CD4-positive, alpha-beta memory T cell (primary cell): ENCODE results near the gene VILL. TPM values are rescaled to one million over a fixed set of nuclear protein-coding genes. Genes with fewer than 3 reads are reported as not detected.

ENCODE experiments used
- CTCF ChIA-PET: fragments of 350-600 bp; sonication (Branson Sonifier 250); formaldehyde crosslinking; loops from one replicate; lab custom pipeline; 2021; ENCODE audit warnings: inconsistent platforms; ENCODE audit not compliant: partially characterized antibody; lab: Charles Lee
- POLR2A ChIA-PET: fragments of 350-600 bp; sonication (Branson Sonifier 250); formaldehyde crosslinking; loops from one replicate; lab custom pipeline; 2021; ENCODE audit not compliant: partially characterized antibody; lab: Charles Lee
- DNase-seq, 5 donors: peaks; one replicate each; pipeline versions ENCODE4 v3.0.0 to v3.0.0-alpha.2; 2020 to 2022; ENCODE audit warnings: mixed read lengths in 1 of 5
- H3K27ac ChIP-seq: one replicate; pipeline ENCODE4 v1.7.0; 2013; ENCODE audit warnings: low read depth, low read length
- H3K27me3 ChIP-seq: 2 replicates; pipeline ENCODE4 v1.7.0; 2013; ENCODE audit warnings: mild to moderate bottlenecking, low read length, moderate library complexity; ENCODE audit not compliant: insufficient read depth
- H3K36me3 ChIP-seq: 2 replicates; pipeline ENCODE4 v1.7.0; 2013; ENCODE audit warnings: mild to moderate bottlenecking, low read length, moderate library complexity; ENCODE audit not compliant: insufficient read depth
- H3K4me1 ChIP-seq: 2 replicates; pipeline ENCODE4 v1.7.0; 2013; ENCODE audit warnings: mild to moderate bottlenecking, low read length, moderate library complexity; ENCODE audit not compliant: insufficient read depth
- H3K4me3 ChIP-seq, 2 donors: one replicate each; pipeline ENCODE4 v1.7.0; 2013; ENCODE audit warnings: low read length in 2 of 2, mild to moderate bottlenecking in 1 of 2
- H3K9me3 ChIP-seq, 2 donors: one replicate each; pipeline ENCODE4 v1.7.0; 2013; ENCODE audit warnings: low read length in 2 of 2, control low read depth in 1 of 2; ENCODE audit not compliant: control insufficient read depth in 1 of 2
- H3K27ac Mint-ChIP-seq, 7 donors: one replicate each; pipeline ENCODE4 v1.8.0; 2020 to 2021; ENCODE audit warnings: mixed read lengths in 7 of 7, mild to moderate bottlenecking in 6 of 7, inconsistent platforms in 3 of 7, moderate library complexity in 3 of 7
- H3K27me3 Mint-ChIP-seq, 2 donors: one replicate each; pipeline ENCODE4 v1.8.0; 2020 to 2021; ENCODE audit warnings: mixed read lengths in 2 of 2
- H3K36me3 Mint-ChIP-seq, 2 donors: one replicate each; pipeline ENCODE4 v1.8.0; 2020 to 2021; ENCODE audit warnings: mixed read lengths in 2 of 2, inconsistent platforms in 1 of 2, mild to moderate bottlenecking in 1 of 2
- H3K4me1 Mint-ChIP-seq, 4 donors: one replicate each; pipeline ENCODE4 v1.8.0; 2020 to 2021; ENCODE audit warnings: mixed read lengths in 4 of 4, mild to moderate bottlenecking in 1 of 4
- H3K4me3 Mint-ChIP-seq, 8 donors: one replicate each; pipeline ENCODE4 v1.8.0; 2020 to 2021; ENCODE audit warnings: mixed read lengths in 8 of 8, mild to moderate bottlenecking in 7 of 8, moderate library complexity in 6 of 8, inconsistent platforms in 3 of 8
- H3K9me3 Mint-ChIP-seq, 8 donors: one replicate each; pipeline ENCODE4 v1.8.0; 2020 to 2021; ENCODE audit warnings: mixed read lengths in 8 of 8, mild to moderate bottlenecking in 5 of 8, inconsistent platforms in 3 of 8, moderate library complexity in 1 of 8
- intact Hi-C: fragments of 100-400 bp; cut with micrococcal nuclease; formaldehyde crosslinking; loops from one replicate; pipeline ENCODE4 v1.15.1; 2023
- polyA plus RNA-seq, 2 donors: library from polyadenylated mRNA; unstranded; fragments of 300-500 nt; fragmentation: Illumina TruSeq; gene quantifications; one replicate each; pipeline ENCODE4 v1.2.3, GENCODE V29; 2021
- total RNA-seq, 2 experiments: library from RNA; stranded (reverse); gene quantifications; one replicate each; pipeline ENCODE4 v1.2.3, GENCODE V29; 2021

The VILL gene
- total and polyA plus RNA-seq, 4 experiments from 2014 or later: 13.4 to 43.4 (median 29.8) TPM

DNA sequence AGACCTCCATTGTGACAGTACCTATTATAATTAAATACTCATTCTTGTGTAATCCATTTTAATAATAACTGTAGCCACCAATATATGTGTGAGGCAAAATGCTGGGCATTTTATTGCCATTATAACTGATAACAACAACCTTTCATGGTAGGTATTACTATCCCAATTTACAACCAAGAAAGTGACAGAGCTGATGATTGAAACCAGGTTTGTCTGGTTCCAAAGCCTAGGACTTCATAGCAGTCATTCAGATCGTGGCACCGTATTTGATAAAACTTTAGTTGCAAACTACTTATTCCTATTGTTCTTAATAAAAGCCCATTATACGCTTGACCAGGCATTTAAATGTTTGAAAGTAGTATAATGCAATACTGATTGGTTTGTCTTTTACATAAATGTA is 26.4 kb upstream of the VILL start:
- Mint-ChIP-seq H3K4me3 (no peak overlapping the region), H3K27me3 (no peaks in the 10 kb centered on the region), H3K36me3 (no peaks in the 10 kb centered on the region), H3K9me3 (no peaks in the 10 kb centered on the region), H3K4me1 (no peaks in the 10 kb centered on the region), H3K27ac (no peak overlapping the region)
- DNase-seq: no peak
- Histone ChIP-seq H3K27ac (no peak overlapping the region), H3K27me3 (no peaks in the 10 kb centered on the region), H3K4me3 (no peak overlapping the region), H3K4me1 (no peaks in the 10 kb centered on the region), H3K36me3 (no peaks in the 10 kb centered on the region), H3K9me3 (no peaks in the 10 kb centered on the region)
- CTCF ChIA-PET: interaction anchor here (0.6 to 7.9 kb wide), 4 partner anchors 9 to 96 kb away, joined by 3 to 59 read pairs (median 5); no protein-coding TSS in a partner anchor
- POLR2A ChIA-PET: no interaction called here
- intact Hi-C loops: no loop called here

- H3K27me3 Mint-ChIP-seq: no peaks in the 10 kb centered on the region
- DNase-seq: no peak
- no peaks in the 10 kb centered on the region for H3K36me3 Mint-ChIP-seq
- H3K4me3 Mint-ChIP-seq: no peak overlapping the region
- ChIA-PET CTCF (interaction anchor here (1.2 to 7.9 kb wide), 3 partner anchors 10 to 97 kb away, joined by 3 to 59 read pairs (median 5); no protein-coding TSS in a partner anchor), POLR2A (no interaction called here)
- no peaks in the 10 kb centered on the region for H3K4me1 Mint-ChIP-seq
- intact Hi-C loops: no loop called here
- Histone ChIP-seq H3K4me3 (no peak overlapping the region), H3K27ac (no peak overlapping the region), H3K27me3 (no peaks in the 10 kb centered on the region), H3K4me1 (no peaks in the 10 kb centered on the region), H3K9me3 (no peaks in the 10 kb centered on the region), H3K36me3 (no peaks in the 10 kb centered on the region)
- H3K9me3 Mint-ChIP-seq: no peaks in the 10 kb centered on the region
- no peak overlapping the region for H3K27ac Mint-ChIP-seq
Measured at GRCh38 chr3:37964716-37965115, 25.9 kb upstream of the VILL start.

- intact Hi-C loops: loop anchor here (1.0 kb wide), 1 partner anchor 112 kb away; no protein-coding TSS in a partner anchor
Measured at GRCh38 chr3:37967260-37967881, 23.2 kb upstream of the VILL start.

GRCh38 chr3:37968199-37968598 is 22.4 kb upstream of the VILL start:
- no peak for DNase-seq
- intact Hi-C loops: no loop called here
- peaks cover 0 to 2% (median 0%) of the 10 kb centered on the region in 4 donors for H3K4me1 Mint-ChIP-seq
- Histone ChIP-seq H3K27me3 (no peaks in the 10 kb centered on the region), H3K4me3 (no peak overlapping the region), H3K9me3 (no peaks in the 10 kb centered on the region), H3K27ac (no peak overlapping the region), H3K4me1 (no peaks in the 10 kb centered on the region), H3K36me3 (no peaks in the 10 kb centered on the region)
- no peak overlapping the region for H3K4me3 Mint-ChIP-seq
- ChIA-PET POLR2A (no interaction called here), CTCF (interaction anchor here (0.9 to 11.7 kb wide), 7 partner anchors 8 to 66 kb away, joined by 3 to 146 read pairs (median 6); no protein-coding TSS in a partner anchor)
- no peaks in the 10 kb centered on the region for H3K27me3 Mint-ChIP-seq
- H3K9me3 Mint-ChIP-seq: no peaks in the 10 kb centered on the region
- H3K36me3 Mint-ChIP-seq: no peaks in the 10 kb centered on the region
- H3K27ac Mint-ChIP-seq: no peak overlapping the region

More at GRCh38 chr3:37967260-37967881, 23.2 kb upstream of the VILL start:
- Mint-ChIP-seq H3K4me1 (peaks cover 0 to 2% (median 0%) of the 10 kb centered on the region in 4 donors), H3K27ac (no peak overlapping the region), H3K4me3 (no peak overlapping the region), H3K36me3 (no peaks in the 10 kb centered on the region), H3K9me3 (no peaks in the 10 kb centered on the region), H3K27me3 (no peaks in the 10 kb centered on the region)
- peak in 4 of 5 donors; percentile 41 to 45 (median 44) for DNase-seq
- no peaks in the 10 kb centered on the region for H3K36me3 ChIP-seq
- no peaks in the 10 kb centered on the region for H3K27me3 ChIP-seq
- ChIA-PET POLR2A (interaction anchor here (1.2 kb wide), 1 partner anchor 112 kb away, joined by 3 read pairs; no protein-coding TSS in a partner anchor), CTCF (interaction anchor here (0.6 to 11.7 kb wide), 12 partner anchors 8 to 499 kb away, joined by 3 to 146 read pairs (median 4); no protein-coding TSS in a partner anchor)
- H3K9me3 ChIP-seq: no peaks in the 10 kb centered on the region
- no peak overlapping the region for H3K27ac ChIP-seq
- H3K4me1 ChIP-seq: no peaks in the 10 kb centered on the region
- H3K4me3 ChIP-seq: no peak overlapping the region

- Mint-ChIP-seq H3K4me3 (no peak overlapping the region), H3K9me3 (no peaks in the 10 kb centered on the region), H3K27ac (no peak overlapping the region), H3K36me3 (no peaks in the 10 kb centered on the region), H3K4me1 (peaks cover 0 to 2% (median 0%) of the 10 kb centered on the region in 4 donors), H3K27me3 (no peaks in the 10 kb centered on the region)
- Histone ChIP-seq H3K4me1 (no peaks in the 10 kb centered on the region), H3K27me3 (no peaks in the 10 kb centered on the region), H3K9me3 (no peaks in the 10 kb centered on the region), H3K36me3 (no peaks in the 10 kb centered on the region), H3K27ac (no peak overlapping the region), H3K4me3 (no peak overlapping the region)
- CTCF ChIA-PET: interaction anchor here (1.8 to 11.7 kb wide), 3 partner anchors 13 to 58 kb away, joined by 6 to 146 read pairs (median 13); no protein-coding TSS in a partner anchor
- POLR2A ChIA-PET: no interaction called here
- no peak for DNase-seq
- intact Hi-C loops: no loop called here
Measured at GRCh38 chr3:37968813-37969595, 21.6 kb upstream of the VILL start.

DNA sequence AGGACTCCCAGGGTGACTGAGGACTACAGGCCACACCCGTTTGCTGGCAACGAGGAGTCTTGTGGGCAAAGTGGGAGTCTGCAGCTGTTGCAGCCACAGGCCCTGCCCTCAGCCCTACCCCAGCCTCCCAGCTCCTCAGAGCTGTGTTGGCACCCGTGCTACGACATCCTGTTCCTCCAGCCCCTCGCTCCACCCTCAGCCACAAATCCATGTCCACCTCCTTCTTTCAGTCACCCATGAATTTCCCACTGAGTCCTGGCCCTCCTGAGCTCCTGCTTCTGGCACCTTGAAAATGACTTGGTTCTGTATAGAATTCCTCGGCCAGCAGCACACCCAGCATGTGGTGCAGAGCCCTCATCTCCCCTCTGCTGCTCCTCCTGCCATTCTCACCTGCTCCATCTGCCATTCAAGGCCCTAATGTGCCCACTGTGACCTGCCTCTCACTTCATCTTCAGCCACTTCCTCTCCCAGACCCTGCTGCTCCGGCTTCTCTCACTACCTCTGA is 20.9 kb upstream of the VILL start:
- Mint-ChIP-seq H3K4me3 (no peak overlapping the region), H3K9me3 (no peaks in the 10 kb centered on the region), H3K27ac (no peak overlapping the region), H3K27me3 (no peaks in the 10 kb centered on the region), H3K4me1 (peaks cover 0 to 2% (median 1%) of the 10 kb centered on the region in 4 donors), H3K36me3 (no peaks in the 10 kb centered on the region)
- ChIA-PET CTCF (interaction anchor here (3.0 to 11.7 kb wide), 2 partner anchors 13 to 35 kb away, joined by 13 to 146 read pairs; no protein-coding TSS in a partner anchor), POLR2A (no interaction called here)
- H3K4me1 ChIP-seq: no peaks in the 10 kb centered on the region
- no peak for DNase-seq
- H3K36me3 ChIP-seq: no peaks in the 10 kb centered on the region
- H3K27ac ChIP-seq: no peak overlapping the region
- no peaks in the 10 kb centered on the region for H3K9me3 ChIP-seq
- intact Hi-C loops: no loop called here
- no peak overlapping the region for H3K4me3 ChIP-seq
- H3K27me3 ChIP-seq: no peaks in the 10 kb centered on the region

DNA sequence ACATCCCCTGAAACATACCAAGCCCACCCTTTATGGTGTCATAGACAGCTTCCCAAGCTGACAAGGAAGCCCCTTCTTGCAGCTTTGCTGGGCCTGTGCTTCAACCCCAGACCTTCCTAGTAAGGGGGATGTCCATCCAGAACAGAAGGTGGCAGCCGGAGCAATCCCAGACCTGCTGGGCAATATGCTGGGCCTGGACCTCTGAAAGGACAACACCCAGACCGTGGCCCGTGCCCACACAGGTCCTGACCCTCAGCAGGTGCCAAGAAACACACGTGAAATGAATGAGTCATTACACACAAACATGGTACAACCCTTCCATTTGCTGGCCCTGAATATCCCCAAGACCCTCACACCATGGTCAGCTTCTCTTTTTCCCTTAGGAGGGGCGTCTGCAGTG is 19.8 kb upstream of the VILL start:
- Histone ChIP-seq H3K27ac (no peak overlapping the region), H3K27me3 (no peaks in the 10 kb centered on the region), H3K36me3 (no peaks in the 10 kb centered on the region), H3K4me1 (no peaks in the 10 kb centered on the region), H3K4me3 (no peak overlapping the region), H3K9me3 (no peaks in the 10 kb centered on the region)
- H3K36me3 Mint-ChIP-seq: no peaks in the 10 kb centered on the region
- no peak overlapping the region for H3K4me3 Mint-ChIP-seq
- H3K27ac Mint-ChIP-seq: no peak overlapping the region
- POLR2A ChIA-PET: no interaction called here
- no peaks in the 10 kb centered on the region for H3K9me3 Mint-ChIP-seq
- H3K4me1 Mint-ChIP-seq: peaks cover 3 to 5% (median 4%) of the 10 kb centered on the region in 4 donors
- intact Hi-C loops: no loop called here
- no peak for DNase-seq
- CTCF ChIA-PET: interaction anchor here (1.0 to 11.7 kb wide), 2 partner anchors 11 to 33 kb away, joined by 3 to 146 read pairs; no protein-coding TSS in a partner anchor
- H3K27me3 Mint-ChIP-seq: no peaks in the 10 kb centered on the region
